ENCODE data around the gene ZNF827.

- TF ChIP-seq POLR2AphosphoS5 (IDR thresholded peaks at IDR 0.05; ENCODE audit: low read depth) (no peak), EZH2 (IDR thresholded peaks at IDR 0.05; ENCODE audit: low read depth, unreplicated experiment) (no peak), ZNF331 (CRISPR knock-in tag; IDR thresholded peaks at IDR 0.05; ENCODE audit: low read depth) (no peak), CTCF (conservative IDR thresholded peaks at IDR 0.05; ENCODE audit: low read depth in 2 of 2) (no peak), ZNF114 (CRISPR knock-in tag; IDR thresholded peaks at IDR 0.05) (no peak), EZH2phosphoT487 (IDR thresholded peaks at IDR 0.05; ENCODE audit: unreplicated experiment) (no peak), NANOG (IDR thresholded peaks at IDR 0.05; ENCODE audit: borderline replicate concordance) (no peak), ETS1 (IDR thresholded peaks at IDR 0.05) (no peak)
- TF ChIP-seq, protein P1, sequence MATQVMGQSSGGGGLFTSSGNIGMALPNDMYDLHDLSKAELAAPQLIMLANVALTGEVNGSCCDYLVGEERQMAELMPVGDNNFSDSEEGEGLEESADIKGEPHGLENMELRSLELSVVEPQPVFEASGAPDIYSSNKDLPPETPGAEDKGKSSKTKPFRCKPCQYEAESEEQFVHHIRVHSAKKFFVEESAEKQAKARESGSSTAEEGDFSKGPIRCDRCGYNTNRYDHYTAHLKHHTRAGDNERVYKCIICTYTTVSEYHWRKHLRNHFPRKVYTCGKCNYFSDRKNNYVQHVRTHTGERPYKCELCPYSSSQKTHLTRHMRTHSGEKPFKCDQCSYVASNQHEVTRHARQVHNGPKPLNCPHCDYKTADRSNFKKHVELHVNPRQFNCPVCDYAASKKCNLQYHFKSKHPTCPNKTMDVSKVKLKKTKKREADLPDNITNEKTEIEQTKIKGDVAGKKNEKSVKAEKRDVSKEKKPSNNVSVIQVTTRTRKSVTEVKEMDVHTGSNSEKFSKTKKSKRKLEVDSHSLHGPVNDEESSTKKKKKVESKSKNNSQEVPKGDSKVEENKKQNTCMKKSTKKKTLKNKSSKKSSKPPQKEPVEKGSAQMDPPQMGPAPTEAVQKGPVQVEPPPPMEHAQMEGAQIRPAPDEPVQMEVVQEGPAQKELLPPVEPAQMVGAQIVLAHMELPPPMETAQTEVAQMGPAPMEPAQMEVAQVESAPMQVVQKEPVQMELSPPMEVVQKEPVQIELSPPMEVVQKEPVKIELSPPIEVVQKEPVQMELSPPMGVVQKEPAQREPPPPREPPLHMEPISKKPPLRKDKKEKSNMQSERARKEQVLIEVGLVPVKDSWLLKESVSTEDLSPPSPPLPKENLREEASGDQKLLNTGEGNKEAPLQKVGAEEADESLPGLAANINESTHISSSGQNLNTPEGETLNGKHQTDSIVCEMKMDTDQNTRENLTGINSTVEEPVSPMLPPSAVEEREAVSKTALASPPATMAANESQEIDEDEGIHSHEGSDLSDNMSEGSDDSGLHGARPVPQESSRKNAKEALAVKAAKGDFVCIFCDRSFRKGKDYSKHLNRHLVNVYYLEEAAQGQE (IDR thresholded peaks at IDR 0.05; ENCODE audit: unreplicated experiment), result no peak
- TF ChIP-seq, protein P2, sequence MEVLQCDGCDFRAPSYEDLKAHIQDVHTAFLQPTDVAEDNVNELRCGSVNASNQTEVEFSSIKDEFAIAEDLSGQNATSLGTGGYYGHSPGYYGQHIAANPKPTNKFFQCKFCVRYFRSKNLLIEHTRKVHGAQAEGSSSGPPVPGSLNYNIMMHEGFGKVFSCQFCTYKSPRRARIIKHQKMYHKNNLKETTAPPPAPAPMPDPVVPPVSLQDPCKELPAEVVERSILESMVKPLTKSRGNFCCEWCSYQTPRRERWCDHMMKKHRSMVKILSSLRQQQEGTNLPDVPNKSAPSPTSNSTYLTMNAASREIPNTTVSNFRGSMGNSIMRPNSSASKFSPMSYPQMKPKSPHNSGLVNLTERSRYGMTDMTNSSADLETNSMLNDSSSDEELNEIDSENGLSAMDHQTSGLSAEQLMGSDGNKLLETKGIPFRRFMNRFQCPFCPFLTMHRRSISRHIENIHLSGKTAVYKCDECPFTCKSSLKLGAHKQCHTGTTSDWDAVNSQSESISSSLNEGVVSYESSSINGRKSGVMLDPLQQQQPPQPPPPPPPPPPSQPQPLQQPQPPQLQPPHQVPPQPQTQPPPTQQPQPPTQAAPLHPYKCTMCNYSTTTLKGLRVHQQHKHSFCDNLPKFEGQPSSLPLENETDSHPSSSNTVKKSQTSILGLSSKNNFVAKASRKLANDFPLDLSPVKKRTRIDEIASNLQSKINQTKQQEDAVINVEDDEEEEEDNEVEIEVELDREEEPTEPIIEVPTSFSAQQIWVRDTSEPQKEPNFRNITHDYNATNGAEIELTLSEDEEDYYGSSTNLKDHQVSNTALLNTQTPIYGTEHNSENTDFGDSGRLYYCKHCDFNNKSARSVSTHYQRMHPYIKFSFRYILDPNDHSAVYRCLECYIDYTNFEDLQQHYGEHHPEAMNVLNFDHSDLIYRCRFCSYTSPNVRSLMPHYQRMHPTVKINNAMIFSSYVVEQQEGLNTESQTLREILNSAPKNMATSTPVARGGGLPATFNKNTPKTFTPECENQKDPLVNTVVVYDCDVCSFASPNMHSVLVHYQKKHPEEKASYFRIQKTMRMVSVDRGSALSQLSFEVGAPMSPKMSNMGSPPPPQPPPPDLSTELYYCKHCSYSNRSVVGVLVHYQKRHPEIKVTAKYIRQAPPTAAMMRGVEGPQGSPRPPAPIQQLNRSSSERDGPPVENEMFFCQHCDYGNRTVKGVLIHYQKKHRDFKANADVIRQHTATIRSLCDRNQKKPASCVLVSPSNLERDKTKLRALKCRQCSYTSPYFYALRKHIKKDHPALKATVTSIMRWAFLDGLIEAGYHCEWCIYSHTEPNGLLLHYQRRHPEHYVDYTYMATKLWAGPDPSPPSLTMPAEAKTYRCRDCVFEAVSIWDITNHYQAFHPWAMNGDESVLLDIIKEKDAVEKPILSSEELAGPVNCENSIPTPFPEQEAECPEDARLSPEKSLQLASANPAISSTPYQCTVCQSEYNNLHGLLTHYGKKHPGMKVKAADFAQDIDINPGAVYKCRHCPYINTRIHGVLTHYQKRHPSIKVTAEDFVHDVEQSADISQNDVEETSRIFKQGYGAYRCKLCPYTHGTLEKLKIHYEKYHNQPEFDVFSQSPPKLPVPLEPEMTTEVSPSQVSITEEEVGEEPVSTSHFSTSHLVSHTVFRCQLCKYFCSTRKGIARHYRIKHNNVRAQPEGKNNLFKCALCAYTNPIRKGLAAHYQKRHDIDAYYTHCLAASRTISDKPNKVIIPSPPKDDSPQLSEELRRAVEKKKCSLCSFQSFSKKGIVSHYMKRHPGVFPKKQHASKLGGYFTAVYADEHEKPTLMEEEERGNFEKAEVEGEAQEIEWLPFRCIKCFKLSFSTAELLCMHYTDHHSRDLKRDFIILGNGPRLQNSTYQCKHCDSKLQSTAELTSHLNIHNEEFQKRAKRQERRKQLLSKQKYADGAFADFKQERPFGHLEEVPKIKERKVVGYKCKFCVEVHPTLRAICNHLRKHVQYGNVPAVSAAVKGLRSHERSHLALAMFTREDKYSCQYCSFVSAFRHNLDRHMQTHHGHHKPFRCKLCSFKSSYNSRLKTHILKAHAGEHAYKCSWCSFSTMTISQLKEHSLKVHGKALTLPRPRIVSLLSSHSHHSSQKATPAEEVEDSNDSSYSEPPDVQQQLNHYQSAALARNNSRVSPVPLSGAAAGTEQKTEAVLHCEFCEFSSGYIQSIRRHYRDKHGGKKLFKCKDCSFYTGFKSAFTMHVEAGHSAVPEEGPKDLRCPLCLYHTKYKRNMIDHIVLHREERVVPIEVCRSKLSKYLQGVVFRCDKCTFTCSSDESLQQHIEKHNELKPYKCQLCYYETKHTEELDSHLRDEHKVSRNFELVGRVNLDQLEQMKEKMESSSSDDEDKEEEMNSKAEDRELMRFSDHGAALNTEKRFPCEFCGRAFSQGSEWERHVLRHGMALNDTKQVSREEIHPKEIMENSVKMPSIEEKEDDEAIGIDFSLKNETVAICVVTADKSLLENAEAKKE (CRISPR knock-in tag; IDR thresholded peaks at IDR 0.05), result no peak
Observed at GRCh38 chr4:145818011-145818410, 120.6 kb downstream of the ZNF827 start.

All from GM23338 (cell line).